NCI-H187 (cell line): ENCODE data around the gene MTRF1.

Source experiments
- DNase-seq, 2 experiments: peaks; one replicate each; lab custom pipeline; 2025; lab: John Stamatoyannopoulos, UW

MTRF1 gene

GRCh38 chr13:41263261-41263971, at the start of gene MTRF1:
MTRF1 (minus strand) TSS chr13:41263576; CDS start chr13:41260907, 2,669 bp downstream.
- DNase-seq: peak; percentile 45 to 93

GRCh38 chr13:41313117-41313516, 49.7 kb upstream of the MTRF1 start:
- no peak for DNase-seq

- DNase-seq: no peak
Measured at GRCh38 chr13:41312176-41312500, 48.8 kb upstream of the MTRF1 start.

GRCh38 chr13:41311406-41312175, 48.2 kb upstream of the MTRF1 start:
- peak in 1 of 2 experiments; percentile 49 for DNase-seq

- DNase-seq: peak; percentile 60 to 66
Measured at GRCh38 chr13:41310963-41311405, 47.6 kb upstream of the MTRF1 start, which contains the start of gene NAA16. NAA16 (plus strand) TSS chr13:41311267; CDS start chr13:41311529, 262 bp downstream.

- no peak for DNase-seq
Measured at GRCh38 chr13:41307884-41308640, 44.7 kb upstream of the MTRF1 start.

- no peak for DNase-seq
Measured at GRCh38 chr13:41306271-41307145, 43.1 kb upstream of the MTRF1 start.

GRCh38 chr13:41304551-41304950, 41.2 kb upstream of the MTRF1 start:
- no peak for DNase-seq

- DNase-seq: no peak
Measured at GRCh38 chr13:41302743-41303142, 39.4 kb upstream of the MTRF1 start.

- DNase-seq: no peak
Measured at GRCh38 chr13:41299316-41300094, 36.1 kb upstream of the MTRF1 start.

GRCh38 chr13:41296879-41297646, 33.7 kb upstream of the MTRF1 start:
- DNase-seq: no peak

GRCh38 chr13:41295973-41296372, 32.6 kb upstream of the MTRF1 start:
- DNase-seq: no peak

- DNase-seq: no peak
Measured at GRCh38 chr13:41294914-41295313, 31.5 kb upstream of the MTRF1 start.

GRCh38 chr13:41293272-41293671, 29.9 kb upstream of the MTRF1 start:
- DNase-seq: no peak

GRCh38 chr13:41291246-41291645, 27.9 kb upstream of the MTRF1 start:
- DNase-seq: no peak

- DNase-seq: no peak
Measured at GRCh38 chr13:41289463-41289881, 26.1 kb upstream of the MTRF1 start.

GRCh38 chr13:41286370-41286769, 23.0 kb upstream of the MTRF1 start:
- no peak for DNase-seq

- DNase-seq: no peak
Measured at GRCh38 chr13:41284512-41285288, 21.3 kb upstream of the MTRF1 start.

- DNase-seq: no peak
Measured at GRCh38 chr13:41282129-41282571, 18.8 kb upstream of the MTRF1 start.
